Nucleus accumbens (tissue), 56 donors: ENCODE measurements around the gene FAM25A.
"Not testable (repeated sequence)": the region's sequence is repeated elsewhere in the genome, so short reads cannot be mapped to it uniquely, and the experiment has no call there.

Experiments used
- DNase-seq, 56 donors: peaks; one replicate each; lab custom pipeline; 2025; lab: John Stamatoyannopoulos, UW

FAM25A gene

GRCh38 chr10:87020056-87020455 is at the start of gene FAM25A:
Gene FAM25A (plus strand): TSS chr10:87020294. CDS start chr10:87020325, 31 bp downstream.
- not testable (repeated sequence) for DNase-seq

GRCh38 chr10:86970982-86971231 is 49.2 kb upstream of the FAM25A start:
- DNase-seq, result peak in 4 of 56 donors; percentile 53 to 76 (median 71)

GRCh38 chr10:86971232-86971991 is 48.7 kb upstream of the FAM25A start:
- DNase-seq, result peak in 30 of 56 donors; percentile 23 to 88 (median 58)

GRCh38 chr10:86972613-86973380 is 47.3 kb upstream of the FAM25A start:
- no peak for DNase-seq

- no peak for DNase-seq
Measured at GRCh38 chr10:86974484-86974883, 45.6 kb upstream of the FAM25A start.

GRCh38 chr10:86976362-86977056 is 43.6 kb upstream of the FAM25A start:
- no peak for DNase-seq

- DNase-seq, result not testable (repeated sequence)
Measured at GRCh38 chr10:86978457-86978856, 41.6 kb upstream of the FAM25A start.

GRCh38 chr10:86979296-86979818 is 40.7 kb upstream of the FAM25A start:
- DNase-seq, result no peak

GRCh38 chr10:86979977-86980448 is 40.1 kb upstream of the FAM25A start:
- DNase-seq, result no peak

GRCh38 chr10:86981020-86981419 is 39.1 kb upstream of the FAM25A start:
- not testable (repeated sequence) for DNase-seq

GRCh38 chr10:86981716-86982115 is 38.4 kb upstream of the FAM25A start:
- DNase-seq, result no peak

- DNase-seq, result not testable (repeated sequence)
Measured at GRCh38 chr10:86984498-86984897, 35.6 kb upstream of the FAM25A start.

- DNase-seq, result no peak
Measured at GRCh38 chr10:86988520-86988919, 31.6 kb upstream of the FAM25A start.

GRCh38 chr10:86991362-86991761 is 28.7 kb upstream of the FAM25A start:
- DNase-seq, result not testable (repeated sequence)

- no peak for DNase-seq
Measured at GRCh38 chr10:86992456-86992855, 27.6 kb upstream of the FAM25A start.

- no peak for DNase-seq
Measured at GRCh38 chr10:86992929-86993328, 27.2 kb upstream of the FAM25A start.

- not testable (repeated sequence) for DNase-seq
Measured at GRCh38 chr10:86999802-87000403, 20.2 kb upstream of the FAM25A start.

GRCh38 chr10:87000491-87000890 is 19.6 kb upstream of the FAM25A start:
- no peak for DNase-seq

- not testable (repeated sequence) for DNase-seq
Measured at GRCh38 chr10:87007124-87007523, 13.0 kb upstream of the FAM25A start.

GRCh38 chr10:87007674-87008073 is 12.4 kb upstream of the FAM25A start:
- DNase-seq, result not testable (repeated sequence)
